Left ventricle myocardium inferior (tissue), 1 donor: ENCODE results near the gene TRIM31. TPM values are rescaled to one million over a fixed set of nuclear protein-coding genes. Genes with fewer than 3 reads are reported as not detected.

Experiments
- DNase-seq: peaks from one replicate; pipeline ENCODE4 v3.0.0-alpha.2; 2020
- H3K27ac ChIP-seq: fragments of 200-600 bp; replicated peaks from 2 replicates; pipeline ENCODE4 v1.8.0; 2021
- H3K27me3 ChIP-seq: fragments of 200-600 bp; 2 replicates; pipeline ENCODE4 v1.8.0; 2021; ENCODE audit warnings: low read depth
- H3K36me3 ChIP-seq: fragments of 200-600 bp; 2 replicates; pipeline ENCODE4 v1.8.0; 2021
- H3K4me1 ChIP-seq: fragments of 200-600 bp; 2 replicates; pipeline ENCODE4 v1.8.0; 2021
- H3K4me3 ChIP-seq: fragments of 200-600 bp; 2 replicates; pipeline ENCODE4 v1.8.0; 2021; ENCODE audit warnings: mild to moderate bottlenecking, moderate library complexity
- H3K9me3 ChIP-seq: fragments of 200-600 bp; replicated peaks from 2 replicates; pipeline ENCODE4 v1.8.0; 2021
- intact Hi-C: fragments of 100-400 bp; cut with micrococcal nuclease; formaldehyde crosslinking; loops from one replicate; pipeline ENCODE4 v1.11.0; 2022
- total RNA-seq: library from RNA; stranded (reverse); fragmentation: NEBNext Ultra II Directional; extraction: Animal tissue kit (Norgen Biotek cat#: 25700); gene quantifications from one replicate; pipeline ENCODE4 v1.2.1, GENCODE V29; 2021
- TF ChIP-seq, protein P1 (sequence below): fragments of 200-600 bp; IDR thresholded peaks from 2 replicates; pipeline ENCODE4 v1.8.0; 2021; ENCODE audit warnings: antibody characterized with exemption, mild to moderate bottlenecking, borderline replicate concordance
- donor health status: DM: no; HTN: yes; CAD: no; lungs with severe emphysema.

TRIM31 gene
- total RNA-seq, 1 donor from 2014 or later, result not detected

DNA sequence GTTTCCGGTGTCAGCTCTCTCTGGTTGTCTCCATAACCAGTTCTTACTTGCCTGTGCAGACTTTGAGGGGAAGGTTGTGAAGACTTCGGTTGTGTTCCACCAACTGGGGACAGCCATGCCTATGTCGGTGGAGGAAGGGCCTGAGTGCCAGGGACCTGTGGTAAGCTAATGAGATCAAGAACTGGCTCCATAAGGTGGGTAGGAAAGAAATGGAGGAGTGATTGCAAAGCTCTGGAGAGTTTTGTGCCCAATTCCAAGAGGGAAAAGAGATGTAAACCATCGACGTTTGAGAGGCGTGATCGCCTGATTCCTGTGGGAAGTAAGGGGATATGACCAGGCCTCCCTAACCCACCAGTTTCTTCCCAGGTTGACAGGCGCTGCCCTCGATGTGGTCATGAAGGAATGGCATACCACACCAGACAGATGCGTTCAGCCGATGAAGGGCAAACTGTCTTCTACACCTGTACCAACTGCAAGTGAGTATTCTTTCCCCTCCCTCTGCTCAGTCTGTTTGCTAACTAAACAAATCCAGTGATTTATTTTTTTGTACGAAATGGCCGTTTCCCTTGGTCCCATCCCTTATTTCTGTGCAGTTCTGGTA lies 50.9 kb downstream of the TRIM31 start:
- Histone ChIP-seq H3K4me3 (peak overlapping the region; percentile 84), H3K9me3 (no peaks in the 10 kb centered on the region), H3K27ac (peak overlapping the region; percentile 94), H3K36me3 (peaks cover 21% of the 10 kb centered on the region), H3K27me3 (no peaks in the 10 kb centered on the region), H3K4me1 (peaks cover 49% of the 10 kb centered on the region)
- intact Hi-C loops, result no loop called here
- no peak for DNase-seq
- TF ChIP-seq, protein P1, sequence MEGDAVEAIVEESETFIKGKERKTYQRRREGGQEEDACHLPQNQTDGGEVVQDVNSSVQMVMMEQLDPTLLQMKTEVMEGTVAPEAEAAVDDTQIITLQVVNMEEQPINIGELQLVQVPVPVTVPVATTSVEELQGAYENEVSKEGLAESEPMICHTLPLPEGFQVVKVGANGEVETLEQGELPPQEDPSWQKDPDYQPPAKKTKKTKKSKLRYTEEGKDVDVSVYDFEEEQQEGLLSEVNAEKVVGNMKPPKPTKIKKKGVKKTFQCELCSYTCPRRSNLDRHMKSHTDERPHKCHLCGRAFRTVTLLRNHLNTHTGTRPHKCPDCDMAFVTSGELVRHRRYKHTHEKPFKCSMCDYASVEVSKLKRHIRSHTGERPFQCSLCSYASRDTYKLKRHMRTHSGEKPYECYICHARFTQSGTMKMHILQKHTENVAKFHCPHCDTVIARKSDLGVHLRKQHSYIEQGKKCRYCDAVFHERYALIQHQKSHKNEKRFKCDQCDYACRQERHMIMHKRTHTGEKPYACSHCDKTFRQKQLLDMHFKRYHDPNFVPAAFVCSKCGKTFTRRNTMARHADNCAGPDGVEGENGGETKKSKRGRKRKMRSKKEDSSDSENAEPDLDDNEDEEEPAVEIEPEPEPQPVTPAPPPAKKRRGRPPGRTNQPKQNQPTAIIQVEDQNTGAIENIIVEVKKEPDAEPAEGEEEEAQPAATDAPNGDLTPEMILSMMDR, result no peak

GRCh38 chr6:30061092-30061857 lies 51.6 kb downstream of the TRIM31 start, which contains the start of gene POLR1H:
Gene POLR1H (plus strand): TSS chr6:30061265. CDS start chr6:30061525, 260 bp downstream.
- peak within 1 kb of the TSS; percentile 84 for H3K4me3 ChIP-seq
- DNase-seq, result peak; percentile 91
- H3K36me3 ChIP-seq, result peaks cover 26% of the 10 kb centered on the region
- peak within 1 kb of the TSS; percentile 94 for H3K27ac ChIP-seq
- H3K4me1 ChIP-seq, result peaks cover 44% of the 10 kb centered on the region
- intact Hi-C loops, result no loop called here
- H3K27me3 ChIP-seq, result no peaks in the 10 kb centered on the region
- TF ChIP-seq, protein P1, result no peak
- H3K9me3 ChIP-seq, result no peaks in the 10 kb centered on the region

DNA sequence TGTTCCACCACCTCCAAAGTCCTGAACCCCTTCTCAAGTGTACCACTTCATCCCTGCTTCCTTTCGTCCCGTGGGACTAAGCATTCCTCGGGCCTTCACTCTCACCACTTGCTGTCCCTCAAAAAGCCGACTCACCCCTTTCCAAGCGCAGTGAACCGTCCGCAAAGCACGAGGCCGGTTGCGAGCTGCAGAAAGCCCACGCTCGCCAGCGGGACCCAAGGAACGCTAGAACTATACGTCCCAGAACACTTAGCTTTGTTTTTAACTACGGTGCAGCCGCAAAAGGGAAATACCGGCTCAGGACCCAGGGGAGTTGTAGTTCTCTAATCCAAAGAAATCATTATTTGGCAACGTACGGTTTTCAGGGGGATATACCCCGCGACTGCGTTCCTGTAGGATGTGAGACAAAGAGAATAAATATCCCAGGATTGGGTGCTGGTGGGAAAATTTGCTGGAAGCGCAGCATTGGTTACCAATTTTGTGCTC lies 52.2 kb downstream of the TRIM31 start:
- H3K27ac ChIP-seq, result peak overlapping the region; percentile 94
- H3K9me3 ChIP-seq, result no peaks in the 10 kb centered on the region
- no peak for DNase-seq
- intact Hi-C loops, result no loop called here
- peaks cover 37% of the 10 kb centered on the region for H3K4me1 ChIP-seq
- peak overlapping the region; percentile 84 for H3K4me3 ChIP-seq
- no peaks in the 10 kb centered on the region for H3K27me3 ChIP-seq
- peaks cover 32% of the 10 kb centered on the region for H3K36me3 ChIP-seq
- TF ChIP-seq, protein P1, result no peak

DNA sequence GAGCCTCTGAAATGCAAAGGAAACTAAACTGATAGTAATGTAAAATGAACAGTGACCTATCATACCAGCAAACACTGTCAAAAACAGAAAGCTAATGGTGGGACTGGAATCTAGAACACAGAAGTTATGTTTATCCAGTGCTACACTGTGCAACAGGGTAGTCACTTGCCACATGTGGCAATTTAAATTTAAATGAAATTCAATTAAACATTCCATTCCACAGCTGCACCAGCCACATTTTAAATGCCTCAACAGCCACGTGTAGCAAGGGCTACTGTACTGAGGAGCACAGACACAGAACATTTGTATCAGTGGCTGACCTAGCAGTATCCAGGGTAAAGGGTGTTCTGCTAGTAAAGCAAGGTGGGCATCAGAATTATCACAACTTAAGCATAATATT lies 57.4 kb downstream of the TRIM31 start:
- H3K27ac ChIP-seq, result no peak overlapping the region

GRCh38 chr6:30053682-30054081 lies 59.2 kb downstream of the TRIM31 start:
- DNase-seq, result no peak
- no peak overlapping the region for H3K4me3 ChIP-seq
- H3K36me3 ChIP-seq, result peaks cover 36% of the 10 kb centered on the region
- TF ChIP-seq, protein P1, result no peak
- intact Hi-C loops, result no loop called here
- no peaks in the 10 kb centered on the region for H3K4me1 ChIP-seq
- no peak overlapping the region for H3K27ac ChIP-seq
- no peaks in the 10 kb centered on the region for H3K9me3 ChIP-seq
- H3K27me3 ChIP-seq, result no peaks in the 10 kb centered on the region

More for the DNA sequence above, 57.4 kb downstream of the TRIM31 start:
- intact Hi-C loops, result no loop called here
- Histone ChIP-seq H3K4me1 (peaks cover 11% of the 10 kb centered on the region), H3K9me3 (no peaks in the 10 kb centered on the region), H3K4me3 (no peak overlapping the region), H3K27me3 (no peaks in the 10 kb centered on the region), H3K36me3 (peaks cover 33% of the 10 kb centered on the region)
- TF ChIP-seq, protein P1, result no peak
- DNase-seq, result no peak

Other genes with a start within 250 kb of the TRIM31 start
- gene HLA-A, start 170.6 kb downstream of the TRIM31 start, total RNA-seq, result 252 TPM
- gene POLR1H, start 51.8 kb downstream of the TRIM31 start, total RNA-seq, result 17.5 TPM
- 45.3 TPM for gene PPP1R11, start 45.9 kb downstream of the TRIM31 start, total RNA-seq
- not detected for gene RNF39, start 37.3 kb downstream of the TRIM31 start, total RNA-seq
- gene TRIM40, start 23.1 kb upstream of the TRIM31 start, total RNA-seq, result not detected
- gene TRIM10, start 48.1 kb upstream of the TRIM31 start, total RNA-seq, result not detected
- not detected for gene TRIM15, start 50.5 kb upstream of the TRIM31 start, total RNA-seq
- gene TRIM26, start 100.3 kb upstream of the TRIM31 start, total RNA-seq, result 19.9 TPM
- 7.7 TPM for gene TRIM39, start 213.8 kb upstream of the TRIM31 start, total RNA-seq
- 25.7 TPM for gene RPP21, start 232.1 kb upstream of the TRIM31 start, total RNA-seq